ENCODE data around the gene PELI2. TPM values are rescaled to one million over a fixed set of nuclear protein-coding genes. Genes with fewer than 3 reads are reported as not detected.

The PELI2 gene
- polyA plus RNA-seq, 1 donor (not counting 4 experiments of a cell fraction or from before 2014, with no cell fraction given): not detected

DNA sequence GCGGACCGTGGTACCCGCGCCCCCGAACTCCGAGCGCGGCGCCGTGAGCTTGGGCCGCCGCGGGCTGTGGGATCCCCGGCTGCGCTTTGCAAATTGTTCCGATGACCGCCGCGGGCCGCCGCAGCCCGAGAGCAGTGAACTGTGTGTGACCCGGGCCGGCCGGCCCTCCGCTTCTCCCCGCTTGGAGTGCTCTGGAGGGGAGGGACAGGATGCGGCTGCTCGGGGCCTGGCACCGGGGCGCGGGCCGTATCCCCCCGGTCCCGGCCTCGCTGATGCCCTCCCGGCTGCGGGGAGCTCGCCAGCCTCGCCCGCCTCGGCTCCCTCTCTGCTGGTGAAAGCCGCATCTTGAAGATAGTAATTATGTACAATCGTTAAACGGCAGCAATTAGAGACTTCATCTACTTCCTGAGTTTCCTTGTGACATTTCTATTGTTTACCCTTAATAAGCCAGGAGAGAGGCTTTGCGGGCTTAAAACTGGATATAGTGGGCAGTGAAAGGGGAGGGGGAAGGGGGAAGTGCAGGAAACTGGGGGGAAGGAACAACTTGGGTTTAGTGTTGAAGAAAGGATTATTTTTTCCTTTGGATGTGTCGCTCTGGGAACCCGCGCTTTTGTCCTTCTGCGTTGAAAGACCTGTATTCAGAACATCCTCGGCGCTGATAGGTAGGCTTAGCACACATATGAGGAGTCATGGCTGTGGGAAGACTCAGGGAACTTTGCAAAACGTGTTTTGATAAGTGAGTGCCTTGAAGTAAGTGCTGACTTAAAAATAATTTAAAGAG, 1.2 kb downstream of the PELI2 start:
- dilution Hi-C loops (cut with MboI; ENCODE audit: extremely low pct_ligation_motif_present, low sequenced_read_pairs): no loop called here
- no peak overlapping the region for H3K27ac ChIP-seq (ENCODE audit: control insufficient read depth, insufficient read depth, low read length)

GRCh38 chr14:56120091-56120691, 2.0 kb downstream of the PELI2 start:
- dilution Hi-C loops (cut with MboI; ENCODE audit: extremely low pct_ligation_motif_present, low sequenced_read_pairs): no loop called here
- no peak overlapping the region for H3K27ac ChIP-seq (ENCODE audit: control insufficient read depth, insufficient read depth, low read length)
- H3K36me3 ChIP-seq (ENCODE audit: control insufficient read depth in 2 of 2, extremely low read depth in 1 of 2, insufficient read depth in 2 of 2, low read length in 2 of 2): no peaks in the 10 kb centered on the region
- H3K27me3 ChIP-seq (ENCODE audit: control insufficient read depth, extremely low read depth, insufficient read depth, low read length): peaks cover 63% of the 10 kb centered on the region
- no peaks in the 10 kb centered on the region for H3K9me1 ChIP-seq (ENCODE audit: control insufficient read depth, extremely low read depth, insufficient read depth, low read length)
- no peak overlapping the region for H3K4me3 ChIP-seq (ENCODE audit: control insufficient read depth in 2 of 3, extremely low read depth in 1 of 3, insufficient read depth in 2 of 3, low read depth in 1 of 3, low read length in 3 of 3)
- H2AFZ ChIP-seq (ENCODE audit: control insufficient read depth, low read length): no peak overlapping the region
- FAIRE-seq (no peak), DNase-seq (ENCODE audit: low read depth, low spot score) (no peak)
- H3K9me3 ChIP-seq (ENCODE audit: control insufficient read depth, low read depth, low read length): no peaks in the 10 kb centered on the region
- no peak overlapping the region for H3K9ac ChIP-seq (ENCODE audit: control insufficient read depth, extremely low read depth, insufficient read depth, low read length)
- H3K79me2 ChIP-seq (ENCODE audit: control insufficient read depth, insufficient read depth, low read length): no peaks in the 10 kb centered on the region
- H3K4me2 ChIP-seq (ENCODE audit: control insufficient read depth, extremely low read depth, insufficient read depth, low read depth, low read length): no peak overlapping the region
- peak; percentile 51 for TF ChIP-seq EZH2 (IDR thresholded peaks at IDR 0.05; ENCODE audit: low read length)
- TF ChIP-seq, protein P1, sequence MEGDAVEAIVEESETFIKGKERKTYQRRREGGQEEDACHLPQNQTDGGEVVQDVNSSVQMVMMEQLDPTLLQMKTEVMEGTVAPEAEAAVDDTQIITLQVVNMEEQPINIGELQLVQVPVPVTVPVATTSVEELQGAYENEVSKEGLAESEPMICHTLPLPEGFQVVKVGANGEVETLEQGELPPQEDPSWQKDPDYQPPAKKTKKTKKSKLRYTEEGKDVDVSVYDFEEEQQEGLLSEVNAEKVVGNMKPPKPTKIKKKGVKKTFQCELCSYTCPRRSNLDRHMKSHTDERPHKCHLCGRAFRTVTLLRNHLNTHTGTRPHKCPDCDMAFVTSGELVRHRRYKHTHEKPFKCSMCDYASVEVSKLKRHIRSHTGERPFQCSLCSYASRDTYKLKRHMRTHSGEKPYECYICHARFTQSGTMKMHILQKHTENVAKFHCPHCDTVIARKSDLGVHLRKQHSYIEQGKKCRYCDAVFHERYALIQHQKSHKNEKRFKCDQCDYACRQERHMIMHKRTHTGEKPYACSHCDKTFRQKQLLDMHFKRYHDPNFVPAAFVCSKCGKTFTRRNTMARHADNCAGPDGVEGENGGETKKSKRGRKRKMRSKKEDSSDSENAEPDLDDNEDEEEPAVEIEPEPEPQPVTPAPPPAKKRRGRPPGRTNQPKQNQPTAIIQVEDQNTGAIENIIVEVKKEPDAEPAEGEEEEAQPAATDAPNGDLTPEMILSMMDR (optimal IDR thresholded peaks at IDR 0.05 in 1 of 3, IDR thresholded peaks at IDR 0.05 in 1 of 3, conservative IDR thresholded peaks at IDR 0.05 in 1 of 3; ENCODE audit: extremely low read depth in 1 of 3, insufficient read depth in 2 of 3, low read length in 3 of 3): no peak
- peaks cover 2% of the 10 kb centered on the region for H3K4me1 ChIP-seq (ENCODE audit: control insufficient read depth, extremely low read depth, insufficient read depth, low read length)
- H4K20me1 ChIP-seq (ENCODE audit: control insufficient read depth, extremely low read depth, insufficient read depth, low read length): no peaks in the 10 kb centered on the region

More for the DNA sequence above, 1.2 kb downstream of the PELI2 start:
- peaks cover 2% of the 10 kb centered on the region for H3K4me1 ChIP-seq (ENCODE audit: control insufficient read depth, extremely low read depth, insufficient read depth, low read length)
- no peaks in the 10 kb centered on the region for H4K20me1 ChIP-seq (ENCODE audit: control insufficient read depth, extremely low read depth, insufficient read depth, low read length)
- no peak overlapping the region for H2AFZ ChIP-seq (ENCODE audit: control insufficient read depth, low read length)
- H3K9me1 ChIP-seq (ENCODE audit: control insufficient read depth, extremely low read depth, insufficient read depth, low read length): no peaks in the 10 kb centered on the region
- H3K4me2 ChIP-seq (ENCODE audit: control insufficient read depth, extremely low read depth, insufficient read depth, low read depth, low read length): peak overlapping the region; percentile 64
- H3K79me2 ChIP-seq (ENCODE audit: control insufficient read depth, insufficient read depth, low read length): no peaks in the 10 kb centered on the region
- H3K9me3 ChIP-seq (ENCODE audit: control insufficient read depth, low read depth, low read length): no peaks in the 10 kb centered on the region
- H3K36me3 ChIP-seq (ENCODE audit: control insufficient read depth in 2 of 2, extremely low read depth in 1 of 2, insufficient read depth in 2 of 2, low read length in 2 of 2): no peaks in the 10 kb centered on the region
- TF ChIP-seq EZH2 (IDR thresholded peaks at IDR 0.05; ENCODE audit: low read length): peak; percentile 88
- TF ChIP-seq, protein P1 (optimal IDR thresholded peaks at IDR 0.05 in 1 of 3, IDR thresholded peaks at IDR 0.05 in 1 of 3, conservative IDR thresholded peaks at IDR 0.05 in 1 of 3; ENCODE audit: extremely low read depth in 1 of 3, insufficient read depth in 2 of 3, low read length in 3 of 3): no peak
- H3K9ac ChIP-seq (ENCODE audit: control insufficient read depth, extremely low read depth, insufficient read depth, low read length): no peak overlapping the region
- DNase-seq (ENCODE audit: low read depth, low spot score): no peak
- no peak for FAIRE-seq
- peaks cover 58% of the 10 kb centered on the region for H3K27me3 ChIP-seq (ENCODE audit: control insufficient read depth, extremely low read depth, insufficient read depth, low read length)
- peak overlapping the region in 1 of 3 experiments; percentile 22 for H3K4me3 ChIP-seq (ENCODE audit: control insufficient read depth in 2 of 3, extremely low read depth in 1 of 3, insufficient read depth in 2 of 3, low read depth in 1 of 3, low read length in 3 of 3)

Measured in keratinocyte (primary cell).